H1 (cell line): ENCODE results near the gene EFHD1. TPM values are rescaled to one million over a fixed set of nuclear protein-coding genes. Genes with fewer than 3 reads are reported as not detected.

Experiments used
- BRCA1 ChIP-seq: IDR thresholded peaks from 2 replicates; pipeline ENCODE4 v1.6.1; 2012; ENCODE audit warnings: low read depth, low read length, improper control_type of control experiment
- EZH2 ChIP-seq: fragments of 200-600 bp; sonication (generic); IDR thresholded peaks from 2 replicates; pipeline ENCODE4 v1.7.1; 2012; ENCODE audit warnings: low read depth, mild to moderate bottlenecking, moderate library complexity, low read length, inconsistent platforms; ENCODE audit not compliant: severe bottlenecking
- NRF1 ChIP-seq: IDR thresholded peaks from 2 replicates; pipeline ENCODE4 v1.6.1; 2011; ENCODE audit warnings: mild to moderate bottlenecking, low read depth, low read length, improper control_type of control experiment
- TAF7 ChIP-seq: optimal IDR thresholded peaks from 2 replicates; pipeline ENCODE3; 2011; ENCODE audit warnings: low read depth, mild to moderate bottlenecking, inconsistent platforms, low read length, moderate library complexity, borderline replicate concordance
- polyA plus RNA-seq, 7 experiments: library from polyadenylated mRNA; depleted of rRNA in 3 of 7; stranded (reverse) in 5 of 7; unstranded in 2 of 7; fragments of >200 nt in 5 of 7; fragments of 200-250 nt in 2 of 7; gene quantifications; 1 replicate in 5 of 7; 2 replicates in 1 of 7; 4 replicates in 1 of 7; pipeline versions ENCODE4 v1.2.1 to v1.2.3, GENCODE V29; 2011 to 2013; ENCODE audit warnings: missing spikeins in 2 of 7, mixed read lengths in 2 of 7
- total RNA-seq: library from RNA; stranded (reverse); fragmentation: NEBNext Ultra II Directional; extraction: Animal tissue kit (Norgen Biotek cat#: 25700); gene quantifications from 2 replicates; pipeline ENCODE4 v1.2.1, GENCODE V29; 2021
- TF ChIP-seq, protein P1 (sequence below), 3 experiments: IDR thresholded peaks; 1 replicate in 2 of 3; 2 replicates in 1 of 3; pipeline versions ENCODE4 v1.5.1 to v1.6.1; 2011; ENCODE audit warnings: low read length in 3 of 3, mild to moderate bottlenecking in 3 of 3, inconsistent platforms in 2 of 3, low read depth in 1 of 3, moderate library complexity in 1 of 3; ENCODE audit not compliant: insufficient read depth in 1 of 3; ENCODE audit errors: control extremely low read depth in 1 of 3
- TF ChIP-seq, protein P2 (sequence below): IDR thresholded peaks from 2 replicates; pipeline ENCODE4 v1.6.1; 2011; ENCODE audit warnings: low read length, improper control_type of control experiment

Gene EFHD1
- total and polyA plus RNA-seq, 2 of the 8 experiments (the other 6 are each of a cell fraction or from before 2014, with no cell fraction given) = 3.4 to 4.5 TPM

DNA sequence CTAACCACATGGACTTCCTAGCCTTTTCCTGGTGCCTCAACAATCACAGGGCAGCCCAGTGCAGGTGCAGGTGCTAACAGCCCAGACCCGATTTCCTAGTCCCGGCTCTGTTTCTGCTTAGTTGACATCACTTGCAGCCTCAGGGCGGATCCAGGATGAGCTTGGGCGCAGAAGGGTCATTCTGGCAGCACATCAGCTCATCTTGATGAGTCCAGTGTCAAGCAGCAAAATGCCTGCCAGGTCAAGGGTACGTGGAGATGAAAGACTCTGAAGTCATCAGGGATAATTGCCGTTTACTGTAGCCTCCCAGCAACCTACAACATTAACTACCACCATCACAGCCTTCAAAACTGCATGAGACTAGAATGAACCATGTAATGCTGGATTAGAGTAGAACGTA lies 39.4 kb upstream of the EFHD1 start (continued):
- TF ChIP-seq, protein P1, sequence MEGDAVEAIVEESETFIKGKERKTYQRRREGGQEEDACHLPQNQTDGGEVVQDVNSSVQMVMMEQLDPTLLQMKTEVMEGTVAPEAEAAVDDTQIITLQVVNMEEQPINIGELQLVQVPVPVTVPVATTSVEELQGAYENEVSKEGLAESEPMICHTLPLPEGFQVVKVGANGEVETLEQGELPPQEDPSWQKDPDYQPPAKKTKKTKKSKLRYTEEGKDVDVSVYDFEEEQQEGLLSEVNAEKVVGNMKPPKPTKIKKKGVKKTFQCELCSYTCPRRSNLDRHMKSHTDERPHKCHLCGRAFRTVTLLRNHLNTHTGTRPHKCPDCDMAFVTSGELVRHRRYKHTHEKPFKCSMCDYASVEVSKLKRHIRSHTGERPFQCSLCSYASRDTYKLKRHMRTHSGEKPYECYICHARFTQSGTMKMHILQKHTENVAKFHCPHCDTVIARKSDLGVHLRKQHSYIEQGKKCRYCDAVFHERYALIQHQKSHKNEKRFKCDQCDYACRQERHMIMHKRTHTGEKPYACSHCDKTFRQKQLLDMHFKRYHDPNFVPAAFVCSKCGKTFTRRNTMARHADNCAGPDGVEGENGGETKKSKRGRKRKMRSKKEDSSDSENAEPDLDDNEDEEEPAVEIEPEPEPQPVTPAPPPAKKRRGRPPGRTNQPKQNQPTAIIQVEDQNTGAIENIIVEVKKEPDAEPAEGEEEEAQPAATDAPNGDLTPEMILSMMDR (IDR thresholded peaks at IDR 0.05; ENCODE audit: control extremely low read depth in 1 of 3, insufficient read depth in 1 of 3, low read depth in 1 of 3, low read length in 3 of 3) = no peak
- no peak for TF ChIP-seq BRCA1
- TF ChIP-seq, protein P2, sequence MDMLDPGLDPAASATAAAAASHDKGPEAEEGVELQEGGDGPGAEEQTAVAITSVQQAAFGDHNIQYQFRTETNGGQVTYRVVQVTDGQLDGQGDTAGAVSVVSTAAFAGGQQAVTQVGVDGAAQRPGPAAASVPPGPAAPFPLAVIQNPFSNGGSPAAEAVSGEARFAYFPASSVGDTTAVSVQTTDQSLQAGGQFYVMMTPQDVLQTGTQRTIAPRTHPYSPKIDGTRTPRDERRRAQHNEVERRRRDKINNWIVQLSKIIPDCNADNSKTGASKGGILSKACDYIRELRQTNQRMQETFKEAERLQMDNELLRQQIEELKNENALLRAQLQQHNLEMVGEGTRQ = no peak
- no peak for TF ChIP-seq NRF1
- TF ChIP-seq EZH2 = no peak
- no peak for TF ChIP-seq TAF7
